B cell (primary cell): ENCODE results near the gene CDC5L. TPM values are rescaled to one million over a fixed set of nuclear protein-coding genes. Genes with fewer than 3 reads are reported as not detected.

Source experiments
- ATAC-seq: fragments of 200-7000 bp; cut with Tn5 transposase; one replicate; pipeline ENCODE4 v1.10.0; 2021; ENCODE audit warnings: low read depth, mild to moderate bottlenecking, moderate number of reproducible peaks, moderate library complexity
- CTCF ChIA-PET: fragments of 350-600 bp; sonication (Branson Sonifier 250); formaldehyde crosslinking; loops from one replicate; lab custom pipeline; 2021; ENCODE audit warnings: antibody characterized with exemption, inconsistent platforms; lab: Charles Lee
- POLR2A ChIA-PET: fragments of 350-600 bp; sonication (Branson Sonifier 250); formaldehyde crosslinking; loops from one replicate; lab custom pipeline; 2021; ENCODE audit warnings: antibody characterized with exemption; lab: Charles Lee
- DNase-seq: peaks from one replicate; pipeline ENCODE4 v3.0.0; 2013
- H2AFZ ChIP-seq: 2 replicates; pipeline ENCODE4 v1.6.1; 2012; ENCODE audit warnings: mild to moderate bottlenecking, low read depth, low read length; ENCODE audit not compliant: insufficient read depth, poor library complexity, severe bottlenecking
- H3K27ac ChIP-seq, 2 donors: 1 replicate in 1 of 2; 2 replicates in 1 of 2; pipeline ENCODE4 v1.5.1; 2012 to 2013; ENCODE audit warnings: low read length in 2 of 2, mild to moderate bottlenecking in 2 of 2, moderate library complexity in 1 of 2
- H3K27me3 ChIP-seq, 4 experiments: fragments of 200-600 bp in 1 of 4; sonication (generic) in 1 of 4; replicated peaks in 1 of 4; 1 replicate in 2 of 4; 2 replicates in 2 of 4; pipeline versions ENCODE4 v1.6.1 to v1.7.0; 2013 to 2016; ENCODE audit warnings: low read length in 3 of 4, mild to moderate bottlenecking in 2 of 4, mixed read lengths in 1 of 4, moderate library complexity in 1 of 4; ENCODE audit not compliant: insufficient read depth in 4 of 4, control insufficient read depth in 3 of 4; ENCODE audit errors: control extremely low read depth in 1 of 4
- H3K36me3 ChIP-seq, 2 experiments: replicated peaks in 1 of 2; 1 replicate in 1 of 2; 2 replicates in 1 of 2; pipeline versions ENCODE4 v1.6.1 to v1.7.1; 2013; ENCODE audit warnings: low read length in 1 of 2; ENCODE audit not compliant: insufficient read depth in 2 of 2, control insufficient read depth in 1 of 2; ENCODE audit errors: control extremely low read depth in 1 of 2, extremely low read depth in 1 of 2
- H3K4me1 ChIP-seq, 2 donors: fragments of 200-600 bp in 1 of 2; sonication (generic) in 1 of 2; 1 replicate in 1 of 2; 2 replicates in 1 of 2; pipeline versions ENCODE4 v1.5.1 to v1.6.1; 2013 to 2017; ENCODE audit warnings: low read length in 2 of 2; ENCODE audit not compliant: control insufficient read depth in 2 of 2, insufficient read depth in 2 of 2
- H3K4me2 ChIP-seq: replicated peaks from 2 replicates; pipeline ENCODE3; 2012; ENCODE audit warnings: mild to moderate bottlenecking, low read depth, low read length; ENCODE audit not compliant: poor library complexity, severe bottlenecking
- H3K4me3 ChIP-seq, 5 experiments: fragments of 200-600 bp in 1 of 5; sonication (generic) in 1 of 5; 1 replicate in 3 of 5; 2 replicates in 2 of 5; pipeline versions ENCODE4 v1.5.1 to v1.7.0; 2011 to 2016; ENCODE audit warnings: low read length in 4 of 5, mild to moderate bottlenecking in 4 of 5, low read depth in 2 of 5, control low read depth in 1 of 5, moderate library complexity in 1 of 5; ENCODE audit not compliant: insufficient read depth in 1 of 5; ENCODE audit errors: control extremely low read depth in 1 of 5, extremely low read depth in 1 of 5
- H3K79me2 ChIP-seq: fragments of 200-600 bp; sonication (generic); one replicate; pipeline ENCODE4 v1.6.0; 2016; ENCODE audit warnings: low read length; ENCODE audit not compliant: control insufficient read depth, insufficient read depth
- H3K9ac ChIP-seq: fragments of 200-600 bp; sonication (generic); 2 replicates; pipeline ENCODE4 v1.6.1; 2017; ENCODE audit warnings: mild to moderate bottlenecking, low read length, moderate library complexity
- H3K9me3 ChIP-seq, 3 donors: one replicate each; pipeline versions ENCODE4 v1.6.1 to v1.7.1; 2013; ENCODE audit warnings: low read length in 2 of 3; ENCODE audit not compliant: control insufficient read depth in 2 of 3, insufficient read depth in 1 of 3; ENCODE audit errors: control extremely low read depth in 1 of 3
- H4K20me1 ChIP-seq: 2 replicates; pipeline ENCODE4 v1.6.0; 2012; ENCODE audit warnings: mild to moderate bottlenecking, low read length; ENCODE audit not compliant: insufficient read depth, control insufficient read depth, poor library complexity, severe bottlenecking
- H3K27ac Mint-ChIP-seq: one replicate; pipeline ENCODE4 v1.8.0; 2021; ENCODE audit warnings: mixed read lengths
- H3K27me3 Mint-ChIP-seq: one replicate; pipeline ENCODE4 v1.8.0; 2021; ENCODE audit warnings: mixed read lengths
- H3K4me1 Mint-ChIP-seq: one replicate; pipeline ENCODE4 v1.8.0; 2021; ENCODE audit warnings: mixed read lengths
- H3K4me3 Mint-ChIP-seq: one replicate; pipeline ENCODE4 v1.8.0; 2021; ENCODE audit warnings: mixed read lengths
- H3K9me3 Mint-ChIP-seq: one replicate; pipeline ENCODE4 v1.8.0; 2022; ENCODE audit warnings: mixed read lengths; ENCODE audit not compliant: insufficient read depth
- EZH2 ChIP-seq: IDR thresholded peaks from 2 replicates; pipeline ENCODE4 v1.6.1; 2012; ENCODE audit warnings: borderline replicate concordance, low read depth, mild to moderate bottlenecking, moderate library complexity, low read length; ENCODE audit not compliant: insufficient read depth, poor library complexity, severe bottlenecking
- WGBS: methylation state at CpG from one replicate; pipeline ENCODE4 v1.1.5; 2013; ENCODE audit warnings: missing lambda C conversion rate; ENCODE audit not compliant: insufficient coverage; 5-methylcytosine and 5-hydroxymethylcytosine counted together
- intact Hi-C: fragments of 100-400 bp; cut with micrococcal nuclease; formaldehyde crosslinking; loops from one replicate; pipeline ENCODE4 v1.10.0; 2022
- polyA plus RNA-seq: library from polyadenylated mRNA; depleted of rRNA; stranded (reverse); fragments of >200 nt; gene quantifications from 2 replicates; pipeline ENCODE4 v1.2.3, GENCODE V29; 2012
- total RNA-seq, 2 donors: library from RNA; stranded (reverse); fragments of 120-200 nt in 1 of 2; gene quantifications; 1 replicate in 1 of 2; 2 replicates in 1 of 2; pipeline versions ENCODE4 v1.2.3 to v1.2.4, GENCODE V29; 2013 to 2022
- TF ChIP-seq, protein P1 (sequence below): fragments of 200-600 bp; IDR thresholded peaks from one replicate; pipeline ENCODE4 v1.8.0; 2022; ENCODE audit warnings: antibody characterized with exemption, mild to moderate bottlenecking

Gene CDC5L
- total and polyA plus RNA-seq, 2 donors (not counting 1 experiment from before 2014, with no cell fraction given) = 4.1 to 22.2 TPM

DNA sequence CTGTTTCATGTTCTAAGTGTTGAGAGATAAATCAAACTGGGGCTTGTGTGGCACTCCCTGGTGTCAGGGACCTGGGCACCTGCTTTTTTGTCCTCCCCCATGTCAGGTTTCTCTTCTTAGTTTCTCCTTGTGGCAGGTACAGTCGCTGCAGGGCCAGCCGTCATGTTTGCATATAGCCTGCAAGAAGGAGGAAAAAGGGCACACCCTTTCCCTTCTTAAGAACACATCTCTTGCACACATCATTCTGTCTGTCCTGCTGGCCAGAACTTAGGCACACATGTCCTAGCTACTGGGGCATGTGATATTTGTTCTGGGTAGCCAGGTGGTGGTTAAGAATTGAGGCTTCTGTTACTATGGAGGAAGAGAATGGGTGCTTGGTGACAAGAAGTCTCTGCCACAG, 27.9 kb downstream of the CDC5L start:
- H3K9me3 Mint-ChIP-seq = no peaks in the 10 kb centered on the region
- no peak overlapping the region for H3K4me3 ChIP-seq
- no peak overlapping the region for H3K9ac ChIP-seq
- intact Hi-C loops = no loop called here
- no peak overlapping the region for H3K4me3 Mint-ChIP-seq
- no peaks in the 10 kb centered on the region for H3K27me3 Mint-ChIP-seq
- CTCF ChIA-PET = no interaction called here
- DNase-seq = peak; percentile 21
- H3K27ac ChIP-seq = peak overlapping the region in 1 of 2 donors; percentile 9
- peaks cover 53% of the 10 kb centered on the region for H3K79me2 ChIP-seq
- POLR2A ChIA-PET = no interaction called here
- WGBS = 60% methylated on average over 1 of the region's 2 CpGs
- H2AFZ ChIP-seq = no peak overlapping the region
- peaks cover 27% of the 10 kb centered on the region for H3K4me1 Mint-ChIP-seq
- no peaks in the 10 kb centered on the region for H3K27me3 ChIP-seq
- peaks cover 5 to 7% of the 10 kb centered on the region in 2 donors for H3K4me1 ChIP-seq
- ATAC-seq = no peak
- H3K36me3 ChIP-seq = peaks cover 8 to 69% of the 10 kb centered on the region in 2 experiments
- H3K9me3 ChIP-seq = no peaks in the 10 kb centered on the region
- H3K4me2 ChIP-seq = no peak overlapping the region
- H4K20me1 ChIP-seq = peaks cover 49% of the 10 kb centered on the region
- H3K27ac Mint-ChIP-seq = no peak overlapping the region
- TF ChIP-seq, protein P1, sequence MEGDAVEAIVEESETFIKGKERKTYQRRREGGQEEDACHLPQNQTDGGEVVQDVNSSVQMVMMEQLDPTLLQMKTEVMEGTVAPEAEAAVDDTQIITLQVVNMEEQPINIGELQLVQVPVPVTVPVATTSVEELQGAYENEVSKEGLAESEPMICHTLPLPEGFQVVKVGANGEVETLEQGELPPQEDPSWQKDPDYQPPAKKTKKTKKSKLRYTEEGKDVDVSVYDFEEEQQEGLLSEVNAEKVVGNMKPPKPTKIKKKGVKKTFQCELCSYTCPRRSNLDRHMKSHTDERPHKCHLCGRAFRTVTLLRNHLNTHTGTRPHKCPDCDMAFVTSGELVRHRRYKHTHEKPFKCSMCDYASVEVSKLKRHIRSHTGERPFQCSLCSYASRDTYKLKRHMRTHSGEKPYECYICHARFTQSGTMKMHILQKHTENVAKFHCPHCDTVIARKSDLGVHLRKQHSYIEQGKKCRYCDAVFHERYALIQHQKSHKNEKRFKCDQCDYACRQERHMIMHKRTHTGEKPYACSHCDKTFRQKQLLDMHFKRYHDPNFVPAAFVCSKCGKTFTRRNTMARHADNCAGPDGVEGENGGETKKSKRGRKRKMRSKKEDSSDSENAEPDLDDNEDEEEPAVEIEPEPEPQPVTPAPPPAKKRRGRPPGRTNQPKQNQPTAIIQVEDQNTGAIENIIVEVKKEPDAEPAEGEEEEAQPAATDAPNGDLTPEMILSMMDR = no peak
- no peak for TF ChIP-seq EZH2

DNA sequence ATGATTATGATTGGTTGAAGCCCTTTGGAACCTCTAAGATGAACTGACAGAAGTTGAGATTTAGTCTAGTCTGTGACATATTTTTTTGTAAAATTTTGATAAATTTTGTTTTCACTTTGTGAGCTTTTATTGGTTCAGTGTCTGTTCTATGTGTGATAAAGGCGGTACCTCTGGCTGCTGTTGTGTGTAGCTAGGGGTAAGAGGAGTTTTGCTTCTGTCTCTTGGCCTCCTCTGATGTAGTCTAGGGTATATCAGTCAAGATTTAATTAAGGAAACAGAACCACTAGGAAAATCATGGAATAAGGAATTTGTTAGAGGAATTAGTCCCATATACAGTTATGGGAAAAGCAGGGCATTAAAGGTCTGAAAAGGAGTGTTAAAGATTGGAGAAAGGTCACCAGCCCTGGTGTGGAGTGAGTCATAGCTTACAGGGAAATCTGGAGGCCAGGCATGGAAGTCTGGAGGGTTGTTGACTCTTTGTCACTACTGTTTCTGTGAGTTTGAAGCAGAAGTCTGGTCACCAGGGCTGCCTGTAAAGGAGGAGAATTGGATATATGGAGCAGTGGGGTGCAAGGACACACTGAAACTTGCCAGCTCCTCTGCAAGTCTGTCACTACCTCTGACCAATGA, 28.5 kb downstream of the CDC5L start:
- H3K4me2 ChIP-seq = no peak overlapping the region
- H3K9me3 Mint-ChIP-seq = no peaks in the 10 kb centered on the region

More for the DNA sequence above, 28.5 kb downstream of the CDC5L start:
- Histone ChIP-seq H3K4me1 (peaks cover 5 to 7% of the 10 kb centered on the region in 2 donors), H2AFZ (no peak overlapping the region), H3K4me3 (no peak overlapping the region), H3K79me2 (peaks cover 56% of the 10 kb centered on the region), H3K27me3 (no peaks in the 10 kb centered on the region), H4K20me1 (peaks cover 49% of the 10 kb centered on the region), H3K27ac (peak overlapping the region in 1 of 2 donors; percentile 9), H3K9me3 (no peaks in the 10 kb centered on the region), H3K36me3 (peaks cover 11 to 69% of the 10 kb centered on the region in 2 experiments), H3K9ac (no peak overlapping the region)
- no peak for ATAC-seq
- Mint-ChIP-seq H3K4me1 (peaks cover 27% of the 10 kb centered on the region), H3K27me3 (no peaks in the 10 kb centered on the region), H3K27ac (no peak overlapping the region), H3K4me3 (no peak overlapping the region)
- intact Hi-C loops = no loop called here
- ChIA-PET CTCF (no interaction called here), POLR2A (no interaction called here)
- WGBS = 100% methylated on average over 1 of the region's 1 CpG
- no peak for DNase-seq
- TF ChIP-seq, protein P1 = no peak
- TF ChIP-seq EZH2 = no peak
